K562 (cell line): Measurements from ENCODE around the gene CACNA1C. TPM values are rescaled to one million over a fixed set of nuclear protein-coding genes. Genes with fewer than 3 reads are reported as not detected.

Source experiments
- ATAC-seq: fragments of 200-7000 bp; cut with Tn5 transposase; 3 replicates; pipeline ENCODE4 v1.9.1; 2020; ENCODE audit warnings: moderate library complexity
- BruUV-seq: library from RNA; stranded (reverse); fragments of 400-500 nt; replicated peaks from 2 replicates; lab custom pipeline; 2021; lab: Mats Ljungman, UMichigan
- CTCF ChIA-PET: fragments of 300-600 bp; formaldehyde crosslinking; extraction: SDS; loops from one replicate; lab custom pipeline; 2021; ENCODE audit warnings: low intra/inter-chr PET ratio; lab: Yijun Ruan, JAX
- POLR2A ChIA-PET: fragments of 300-600, 350-650 bp; sonication (Branson Sonifier 250); formaldehyde crosslinking; extraction: SDS; loops from one replicate; lab custom pipeline; 2021; ENCODE audit warnings: antibody characterized with exemption, inconsistent platforms; lab: Yijun Ruan, JAX
- DNase-seq, 4 experiments: peaks; one replicate each; pipeline versions ENCODE4 v3.0.0 to v3.0.0-alpha.2; 2011 to 2018; ENCODE audit warnings: low spot score in 3 of 4, mixed read lengths in 3 of 4; ENCODE audit errors: extremely low read depth in 1 of 4
- FAIRE-seq: peaks from 2 replicates; lab custom pipeline; 2011; peaks lifted over from hg19 to GRCh38; lab: Jason Lieb, UNC
- H2AFZ ChIP-seq: 2 replicates; pipeline ENCODE4 v1.6.0; 2011; ENCODE audit warnings: low read depth, low read length, control low read depth, inconsistent platforms
- H3K27ac ChIP-seq: fragments of 200-600 bp; 3 replicates; pipeline ENCODE4 v1.8.0; 2011; ENCODE audit warnings: low read depth, mild to moderate bottlenecking, control low read depth, inconsistent platforms, low read length, moderate library complexity, mixed read lengths; ENCODE audit errors: extremely low read depth
- H3K27me3 ChIP-seq, 2 experiments: fragments of 300-600 bp in 1 of 2; 2 replicates in 1 of 2; 3 replicates in 1 of 2; pipeline versions ENCODE4 v1.6.0 to v1.8.0; 2011; ENCODE audit warnings: inconsistent platforms in 2 of 2, low read length in 2 of 2, mild to moderate bottlenecking in 1 of 2, mixed read lengths in 1 of 2, moderate library complexity in 1 of 2; ENCODE audit not compliant: control insufficient read depth in 2 of 2, insufficient read depth in 2 of 2
- H3K36me3 ChIP-seq: fragments of 300-600 bp; 3 replicates; pipeline ENCODE4 v1.8.0; 2011; ENCODE audit warnings: mild to moderate bottlenecking, low read length, inconsistent platforms; ENCODE audit not compliant: control insufficient read depth, insufficient read depth
- H3K4me1 ChIP-seq, 2 experiments: fragments of 200-600 bp in 1 of 2; replicated peaks in 1 of 2; 2 replicates in 1 of 2; 3 replicates in 1 of 2; pipeline versions ENCODE4 v1.5.1 to v1.8.0; 2011; ENCODE audit warnings: inconsistent platforms in 2 of 2, low read length in 2 of 2, mild to moderate bottlenecking in 1 of 2, mixed read lengths in 1 of 2, moderate library complexity in 1 of 2; ENCODE audit not compliant: control insufficient read depth in 2 of 2, insufficient read depth in 2 of 2
- H3K4me2 ChIP-seq: 2 replicates; pipeline ENCODE4 v1.6.1; 2011; ENCODE audit warnings: low read length, control low read depth, inconsistent platforms, mixed read lengths; ENCODE audit not compliant: insufficient read depth
- H3K4me3 ChIP-seq: fragments of 200-600 bp; sonication (generic), shearing (Covaris generic); 2 replicates; pipeline ENCODE4 v1.5.1; 2016; ENCODE audit warnings: control low read depth, inconsistent platforms
- H3K79me2 ChIP-seq: fragments of 200-600 bp; 3 replicates; pipeline ENCODE4 v1.8.0; 2011; ENCODE audit warnings: low read length, inconsistent platforms; ENCODE audit not compliant: control insufficient read depth, insufficient read depth
- H3K9ac ChIP-seq, 2 experiments: 2 replicates each; pipeline versions ENCODE4 v1.6.0 to v1.6.1; 2011; ENCODE audit warnings: low read depth in 2 of 2, low read length in 2 of 2, control low read depth in 1 of 2, inconsistent platforms in 1 of 2, mild to moderate bottlenecking in 1 of 2, mixed read lengths in 1 of 2; ENCODE audit not compliant: insufficient read depth in 1 of 2
- H3K9me1 ChIP-seq: one replicate; pipeline ENCODE4 v1.6.0; 2011; ENCODE audit warnings: inconsistent platforms, mild to moderate bottlenecking, low read length, moderate library complexity; ENCODE audit not compliant: control insufficient read depth, insufficient read depth
- H3K9me3 ChIP-seq: replicated peaks from 2 replicates; pipeline ENCODE4 v1.5.1; 2011; ENCODE audit warnings: low read depth, low read length, inconsistent platforms; ENCODE audit not compliant: control insufficient read depth, insufficient read depth
- H4K20me1 ChIP-seq: replicated peaks from 2 replicates; pipeline ENCODE4 v1.6.1; 2011; ENCODE audit warnings: low read length, inconsistent platforms, mixed read lengths; ENCODE audit not compliant: control insufficient read depth, insufficient read depth
- ASH1L ChIP-seq: fragments of 450-650 bp; IDR thresholded peaks from 2 replicates; pipeline ENCODE4 v1.6.1; 2018; ENCODE audit warnings: borderline replicate concordance, mild to moderate bottlenecking, low read depth; ENCODE audit not compliant: partially characterized antibody
- CBX3 ChIP-seq, 2 experiments: IDR thresholded peaks; 1 replicate in 1 of 2; 2 replicates in 1 of 2; pipeline ENCODE4 v1.6.1; 2012; ENCODE audit warnings: inconsistent platforms in 2 of 2, low read length in 2 of 2, borderline replicate concordance in 1 of 2, control low read depth in 1 of 2
- CCAR2 ChIP-seq: fragments of 200-400 bp; formaldehyde crosslinking; IDR thresholded peaks from 2 replicates; pipeline ENCODE4 v1.6.1; 2017; ENCODE audit warnings: mild to moderate bottlenecking, low read depth, low read length
- ETV1 ChIP-seq: fragments of 450-650 bp; conservative IDR thresholded peaks from 2 replicates; pipeline ENCODE4 v1.6.1; 2016; ENCODE audit warnings: missing genetic modification characterization, control low read depth, low read depth, missing compliant biosample characterization
- HDAC8 ChIP-seq: fragments of 450-650 bp; IDR thresholded peaks from 2 replicates; pipeline ENCODE4 v1.6.1; 2016; ENCODE audit warnings: mild to moderate bottlenecking, missing genetic modification characterization, moderate library complexity, missing compliant biosample characterization
- HMG20B ChIP-seq: fragments of 250-450 bp; sonication (Bioruptor Pico); IDR thresholded peaks from 2 replicates; pipeline ENCODE4 v1.5.0; 2021; ENCODE audit warnings: mild to moderate bottlenecking
- ILF3 ChIP-seq: fragments of 450-650 bp; IDR thresholded peaks from 2 replicates; pipeline ENCODE4 v1.6.1; 2018; ENCODE audit warnings: antibody characterized with exemption, mild to moderate bottlenecking, moderate library complexity, borderline replicate concordance
- IRF2 ChIP-seq: sonication (generic); formaldehyde crosslinking; IDR thresholded peaks from 2 replicates; pipeline ENCODE4 v1.8.1; 2022; ENCODE audit warnings: mild to moderate bottlenecking, missing genetic modification reagents
- NFXL1 ChIP-seq: fragments of 450-650 bp; formaldehyde crosslinking; IDR thresholded peaks from 2 replicates; pipeline ENCODE4 v1.4.0; 2021; ENCODE audit warnings: mild to moderate bottlenecking
- POLR2A ChIP-seq: fragments of 450-650 bp; conservative IDR thresholded peaks from 2 replicates; pipeline ENCODE4 v1.6.1; 2016
- RBM17 ChIP-seq: fragments of 200-400 bp; formaldehyde crosslinking; IDR thresholded peaks from 2 replicates; pipeline ENCODE4 v1.6.1; 2017; ENCODE audit warnings: low read depth, mild to moderate bottlenecking, low read length, borderline replicate concordance
- TRIM24 ChIP-seq, 2 experiments: fragments of 450-650 bp; IDR thresholded peaks; 2 replicates each; pipeline ENCODE4 v1.6.1; 2016
- ZNF133 ChIP-seq: fragments of 250-450 bp; sonication (Bioruptor Pico); IDR thresholded peaks from 2 replicates; pipeline ENCODE4 v1.4.0; 2020; ENCODE audit warnings: mild to moderate bottlenecking
- ZNF583 ChIP-seq: fragments of 250-450 bp; sonication (Bioruptor Pico); IDR thresholded peaks from 2 replicates; pipeline ENCODE4 v1.4.0; 2020
- ZNF699 ChIP-seq: fragments of 250-450 bp; sonication (Bioruptor Pico); IDR thresholded peaks from 2 replicates; pipeline ENCODE4 v1.8.0; 2021; ENCODE audit warnings: mild to moderate bottlenecking, moderate library complexity; ENCODE audit not compliant: insufficient replicate concordance
- WGBS: fragments of 100-300 bp; shearing (Covaris generic); methylation state at CpG from one replicate; pipeline ENCODE4 v1.1.6; 2016; ENCODE audit warnings: low coverage, mixed read lengths; ENCODE audit not compliant: insufficient coverage; ENCODE audit errors: missing lambda C conversion rate; 5-methylcytosine and 5-hydroxymethylcytosine counted together
- in situ Hi-C: fragments of 300-500 bp; cut with MboI; formaldehyde crosslinking; loops from 4 replicates; pipeline ENCODE4 v1.15.0; 2018; ENCODE audit warnings: inconsistent platforms, mixed read lengths
- intact Hi-C: fragments of 100-400 bp; cut with micrococcal nuclease; formaldehyde crosslinking; loops from 2 replicates; pipeline ENCODE4 v1.14.2; 2022
- polyA plus RNA-seq, 8 experiments: library from polyadenylated mRNA; depleted of rRNA in 4 of 8; stranded (reverse) in 5 of 8; unstranded in 3 of 8; fragments of >200 nt; fragmentation: Nextera tagmentation in 2 of 8; fragmentation: Illumina TruSeq in 1 of 8; extraction: Ambion mirVana in 2 of 8; extraction: Trizol in 1 of 8; gene quantifications; 2 replicates each; pipeline versions ENCODE4 v1.2.1 to v1.2.3, GENCODE V29; 2011 to 2014; ENCODE audit warnings: inconsistent platforms in 1 of 8, missing spikeins in 1 of 8
- total RNA-seq, 7 experiments: library from RNA; depleted of rRNA in 6 of 7; stranded (reverse); fragments of >200 nt in 6 of 7; fragmentation: Illumina TruSeq in 2 of 7; extraction: Trizol in 2 of 7; gene quantifications; 2 replicates each; pipeline versions ENCODE4 v1.2.1 to v1.2.3, GENCODE V29; 2011 to 2021; ENCODE audit warnings: low replicate concordance in 1 of 7
- TF ChIP-seq, protein P1 (sequence below), 3 experiments: fragments of 200-800 bp in 1 of 3; sonication (Bioruptor generic) in 1 of 3; sonication (generic) in 1 of 3; formaldehyde crosslinking in 1 of 3; IDR thresholded peaks; 2 replicates each; pipeline versions ENCODE4 v1.6.1 to v1.8.0; 2016 to 2022; ENCODE audit warnings: mild to moderate bottlenecking in 2 of 3, missing compliant biosample characterization in 2 of 3, missing genetic modification characterization in 2 of 3, missing genetic modification reagents in 1 of 3
- TF ChIP-seq, protein P2 (sequence below), 2 experiments: IDR thresholded peaks; 2 replicates each; pipeline ENCODE4 v1.6.1; 2011; ENCODE audit warnings: borderline replicate concordance in 1 of 2, control low read depth in 1 of 2, low read depth in 1 of 2, low read length in 1 of 2, mild to moderate bottlenecking in 1 of 2, mixed read lengths in 1 of 2, moderate library complexity in 1 of 2; ENCODE audit not compliant: insufficient read depth in 1 of 2, insufficient read length in 1 of 2, poor library complexity in 1 of 2, severe bottlenecking in 1 of 2; ENCODE audit errors: extremely low read depth in 1 of 2

Gene CACNA1C
- total and polyA plus RNA-seq, 9 of the 15 experiments (the other 6 are each of a cell fraction or from before 2014, with no cell fraction given) = not detected

DNA sequence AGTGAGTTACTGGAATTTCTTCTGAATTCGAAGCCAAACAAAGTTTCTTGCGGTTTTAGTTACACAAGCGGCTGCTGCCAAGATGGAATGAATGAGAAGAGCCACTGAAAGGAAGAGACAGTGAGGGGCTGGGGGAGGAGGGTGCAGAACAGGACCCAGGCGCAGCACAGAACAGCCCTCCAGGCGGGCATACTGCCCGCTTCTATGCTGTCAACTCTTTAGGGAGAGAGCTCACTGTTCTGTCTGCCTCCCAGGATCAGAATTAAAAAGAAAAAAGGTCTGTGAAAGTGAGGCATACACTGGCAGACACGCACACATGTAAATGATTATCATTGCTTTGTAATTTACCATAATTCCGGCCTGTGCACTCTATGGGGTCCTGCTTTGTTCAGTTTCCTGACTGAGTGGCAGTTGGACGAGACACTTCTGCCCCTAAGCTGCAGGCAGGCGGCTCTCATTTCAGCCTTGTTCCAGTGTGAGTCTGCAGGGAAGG, 231.6 kb downstream of the CACNA1C start:
- DNase-seq = no peak
- intact Hi-C loops = loop anchor here (5.0 kb wide), 1 partner anchor 227 kb away; no protein-coding TSS in a partner anchor
- Histone ChIP-seq H3K4me2 (no peak overlapping the region), H3K4me1 (no peaks in the 10 kb centered on the region), H3K36me3 (no peaks in the 10 kb centered on the region), H3K9ac (no peak overlapping the region), H3K9me3 (no peaks in the 10 kb centered on the region), H3K79me2 (no peaks in the 10 kb centered on the region), H3K27ac (no peak overlapping the region), H4K20me1 (no peaks in the 10 kb centered on the region), H3K4me3 (no peak overlapping the region), H3K27me3 (peaks cover 8 to 33% of the 10 kb centered on the region in 2 experiments; a peak in 3 of 5 replicates), H3K9me1 (no peaks in the 10 kb centered on the region), H2AFZ (no peak overlapping the region)
- ATAC-seq = no peak
- ChIA-PET POLR2A (no interaction called here), CTCF (no interaction called here)
- FAIRE-seq = no peak
- no TSS peak for BruUV-seq
- TF ChIP-seq ILF3 (no peak), NFXL1 (no peak), ASH1L (no peak), RBM17 (no peak), ZNF133 (CRISPR knock-in tag) (no peak), ZNF583 (CRISPR knock-in tag) (no peak), IRF2 (no peak), TRIM24 (IDR thresholded peaks at IDR 0.05) (no peak), HMG20B (no peak), ZNF699 (CRISPR knock-in tag) (no peak), ETV1 (tag) (no peak), CBX3 (IDR thresholded peaks at IDR 0.05; ENCODE audit: borderline replicate concordance in 1 of 2, low read length in 2 of 2) (no peak), POLR2A (no peak), HDAC8 (tag) (no peak), CCAR2 (no peak)
- TF ChIP-seq, protein P1, sequence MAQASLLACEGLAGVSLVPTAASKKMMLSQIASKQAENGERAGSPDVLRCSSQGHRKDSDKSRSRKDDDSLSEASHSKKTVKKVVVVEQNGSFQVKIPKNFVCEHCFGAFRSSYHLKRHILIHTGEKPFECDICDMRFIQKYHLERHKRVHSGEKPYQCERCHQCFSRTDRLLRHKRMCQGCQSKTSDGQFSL (CRISPR knock-in tag; IDR thresholded peaks at IDR 0.05) = no peak
- TF ChIP-seq, protein P1 (tag; IDR thresholded peaks at IDR 0.05) = no peak
- TF ChIP-seq, protein P2, sequence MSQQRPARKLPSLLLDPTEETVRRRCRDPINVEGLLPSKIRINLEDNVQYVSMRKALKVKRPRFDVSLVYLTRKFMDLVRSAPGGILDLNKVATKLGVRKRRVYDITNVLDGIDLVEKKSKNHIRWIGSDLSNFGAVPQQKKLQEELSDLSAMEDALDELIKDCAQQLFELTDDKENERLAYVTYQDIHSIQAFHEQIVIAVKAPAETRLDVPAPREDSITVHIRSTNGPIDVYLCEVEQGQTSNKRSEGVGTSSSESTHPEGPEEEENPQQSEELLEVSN (IDR thresholded peaks at IDR 0.05; ENCODE audit: borderline replicate concordance in 1 of 2, extremely low read depth in 1 of 2, insufficient read depth in 1 of 2, insufficient read length in 1 of 2, low read depth in 1 of 2, low read length in 1 of 2, poor library complexity in 1 of 2, severe bottlenecking in 1 of 2) = no peak
- whole genome bisulfite sequencing = 0% methylated on average over 9 of the region's 10 CpGs
- in situ Hi-C loops = loop anchor here (25.0 kb wide), 1 partner anchor 222 kb away; the partner anchor contains the start of gene CACNA1C
